Hematopoietic multipotent progenitor cell treated with erythropoietin and hydrocortisone succinate and interleukin-3 and kit ligand, for 17 days (in vitro differentiated cells): ENCODE results near the gene CELSR3.

Source experiments
- DNase-seq: peaks from one replicate; pipeline ENCODE4 v3.0.0-alpha.2; 2015; ENCODE audit warnings: low spot score

The CELSR3 gene

DNA sequence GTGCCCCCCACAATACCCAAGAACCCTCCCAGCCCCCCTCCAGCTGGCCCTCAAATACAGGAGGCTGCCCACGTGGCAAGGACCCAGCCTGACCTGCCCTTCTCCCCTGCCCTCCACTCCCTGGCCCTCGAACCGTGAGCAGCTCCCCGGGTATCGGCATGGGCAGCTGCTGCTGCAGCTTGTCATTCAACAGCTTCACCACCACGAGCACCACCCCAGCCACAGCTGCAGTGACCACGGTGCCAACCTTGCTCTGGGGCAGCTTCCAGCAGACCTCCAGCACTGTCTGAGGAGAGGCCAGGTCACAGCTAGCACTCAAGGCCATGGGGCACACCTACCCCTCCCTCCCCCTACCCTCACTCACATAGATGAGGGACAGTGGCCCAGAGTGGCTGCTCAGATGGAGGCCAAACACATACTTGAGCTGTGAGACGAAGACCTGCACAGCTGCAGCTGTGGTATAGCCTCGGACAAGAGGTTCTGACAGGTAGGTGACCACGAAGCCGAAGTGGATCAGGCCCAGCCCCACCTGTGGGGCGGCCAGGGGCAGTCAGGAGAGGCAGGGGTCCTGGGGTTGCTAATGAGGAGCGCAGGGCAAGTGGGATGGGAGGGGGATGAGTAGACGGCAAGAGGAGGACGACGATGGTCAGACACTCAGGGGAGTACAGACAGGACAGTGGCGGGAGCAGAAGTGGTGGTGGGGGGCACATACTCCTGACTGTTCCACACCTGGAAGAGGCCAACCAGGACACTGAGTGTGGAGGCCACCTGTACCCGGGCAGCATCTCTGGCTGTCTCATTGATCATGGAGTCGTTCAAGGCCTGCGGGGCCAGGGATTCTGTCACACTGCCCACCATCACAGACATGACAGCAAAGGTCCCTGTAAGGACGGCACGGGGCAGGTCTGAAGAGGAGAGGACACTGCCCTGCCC lies 30.9 kb downstream of the CELSR3 start:
- DNase-seq, result no peak

DNA sequence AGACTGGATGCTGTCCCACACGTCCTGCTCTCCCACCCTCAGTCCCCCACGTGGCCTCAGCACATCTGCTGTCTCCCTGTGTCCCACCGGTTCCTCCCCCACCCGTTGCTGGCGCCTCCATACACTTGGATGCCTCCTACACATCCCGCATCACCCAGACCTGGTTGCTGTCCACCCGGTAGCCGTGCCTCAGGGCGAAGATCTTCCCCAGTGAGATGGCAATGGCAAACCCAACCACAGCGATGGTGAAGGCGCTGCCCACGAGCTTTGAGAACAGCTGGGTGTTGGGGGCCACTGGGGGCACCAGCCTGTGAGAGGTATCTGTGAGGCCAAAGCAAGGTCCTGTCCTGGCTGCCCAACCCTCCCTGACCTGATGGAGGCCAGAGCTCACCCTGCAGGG lies 31.9 kb downstream of the CELSR3 start:
- no peak for DNase-seq

DNA sequence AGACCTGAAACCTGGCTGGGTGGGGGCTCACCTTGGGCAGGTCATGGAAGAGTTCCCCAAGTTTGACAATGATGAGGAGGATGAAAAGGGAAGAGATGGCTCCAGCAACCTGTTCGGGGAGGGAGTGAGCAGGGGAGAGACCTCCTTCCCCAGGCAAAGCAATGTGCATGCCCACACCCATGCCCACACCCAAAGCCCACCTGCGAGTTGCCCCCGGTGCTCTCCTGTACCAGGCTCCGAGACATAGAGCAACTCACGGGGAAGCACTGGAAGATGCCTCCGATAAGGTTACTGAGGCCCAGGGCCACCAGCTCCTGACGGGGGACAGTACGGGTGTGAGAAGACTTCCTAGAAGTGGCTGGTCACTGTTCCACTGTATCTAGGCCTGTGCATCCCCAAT lies 32.3 kb downstream of the CELSR3 start:
- DNase-seq, result no peak

DNA sequence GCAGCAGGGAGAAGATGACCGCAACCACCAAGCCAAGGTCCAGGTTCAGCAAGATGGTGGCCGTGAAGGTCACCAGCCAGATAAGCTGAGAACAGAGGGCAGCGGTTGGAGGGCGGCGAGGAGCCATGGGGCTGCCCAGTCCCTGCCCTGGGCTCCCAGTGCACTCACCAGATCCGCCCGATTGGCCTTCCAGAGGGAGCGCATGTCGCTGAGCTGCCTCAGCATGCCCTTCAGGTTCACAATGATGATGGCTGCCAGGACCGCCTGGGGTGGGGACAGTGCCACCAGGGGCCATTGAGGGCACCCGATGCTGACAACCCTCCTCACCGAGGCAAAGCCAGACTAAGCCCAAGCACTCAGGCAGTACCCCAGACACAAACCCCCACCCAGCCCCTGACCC lies 32.8 kb downstream of the CELSR3 start:
- DNase-seq, result no peak

DNA sequence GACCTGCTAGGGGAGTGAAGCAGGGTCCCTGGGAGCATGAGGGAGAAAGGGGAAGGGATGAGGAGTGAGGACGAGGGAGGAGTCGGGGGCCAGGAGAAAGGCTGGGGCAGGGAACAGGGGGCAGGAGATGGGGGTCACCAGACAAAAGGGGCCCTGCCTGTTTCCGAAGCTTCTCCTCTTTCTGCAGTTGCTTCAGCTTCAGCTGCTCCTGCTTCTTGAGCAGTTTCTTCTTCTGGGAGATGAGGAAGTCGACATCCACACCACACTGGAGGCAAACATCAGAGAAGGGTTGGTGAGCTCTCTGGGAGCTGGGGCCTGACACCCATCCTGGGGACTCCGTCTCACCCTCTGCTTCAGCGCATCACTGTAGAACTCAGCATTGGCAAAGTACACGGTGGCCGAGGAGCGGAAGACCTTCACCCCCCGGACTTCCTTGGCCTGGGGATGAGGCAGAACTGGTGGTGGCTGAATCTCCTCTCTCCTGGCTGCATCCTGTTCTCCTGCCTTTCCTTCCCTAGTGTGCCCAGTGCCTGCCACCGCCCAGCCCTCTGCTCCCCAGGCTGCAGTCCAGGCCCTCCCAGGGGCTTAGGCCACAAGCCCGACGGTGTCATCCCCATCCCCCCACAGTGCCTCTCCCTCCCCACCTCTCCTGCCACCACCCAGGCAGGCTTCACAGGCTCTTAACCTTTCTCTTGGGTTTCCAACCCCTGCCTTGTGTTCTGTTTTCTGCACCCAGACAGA lies 34.2 kb downstream of the CELSR3 start:
- no peak for DNase-seq

DNA sequence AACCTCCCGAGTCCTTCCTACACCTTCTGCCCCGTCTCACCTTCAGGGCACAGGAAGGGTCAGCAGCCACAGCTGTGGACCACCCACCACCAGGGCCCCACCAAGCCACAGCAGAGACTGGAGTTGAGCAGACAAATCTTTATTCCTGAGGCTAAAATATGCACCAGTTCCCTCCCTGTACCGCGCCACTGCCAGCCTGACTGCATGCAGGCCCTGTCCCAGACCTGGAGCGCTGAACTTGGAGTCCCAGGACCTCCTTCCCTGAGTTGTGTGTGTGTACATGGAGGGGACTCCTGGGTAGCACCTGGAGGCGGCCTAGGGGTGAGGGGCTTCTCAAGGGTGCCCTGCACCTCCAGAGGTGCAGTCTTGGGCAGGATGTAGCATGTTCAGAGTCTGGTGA lies 37.1 kb downstream of the CELSR3 start:
- DNase-seq, result no peak

DNA sequence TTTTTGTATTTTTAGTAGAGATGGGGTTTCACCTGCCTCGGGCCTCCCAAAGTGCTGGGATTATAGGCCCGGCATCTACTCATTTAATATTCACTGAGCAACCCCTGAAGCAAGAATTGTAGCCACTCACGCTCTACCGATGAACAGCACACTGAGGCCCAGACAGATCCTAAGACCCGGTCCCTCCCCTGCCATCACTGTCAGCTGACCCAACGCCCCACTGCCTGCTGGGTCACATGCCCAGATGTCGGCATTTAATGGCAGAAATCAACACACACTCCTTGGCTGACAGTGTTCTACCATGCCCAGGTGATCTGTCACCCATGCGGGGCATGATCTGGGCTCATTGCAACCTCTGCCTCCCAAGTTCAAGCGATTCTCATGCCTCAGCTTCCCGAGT lies 37.9 kb downstream of the CELSR3 start:
- DNase-seq, result no peak

DNA sequence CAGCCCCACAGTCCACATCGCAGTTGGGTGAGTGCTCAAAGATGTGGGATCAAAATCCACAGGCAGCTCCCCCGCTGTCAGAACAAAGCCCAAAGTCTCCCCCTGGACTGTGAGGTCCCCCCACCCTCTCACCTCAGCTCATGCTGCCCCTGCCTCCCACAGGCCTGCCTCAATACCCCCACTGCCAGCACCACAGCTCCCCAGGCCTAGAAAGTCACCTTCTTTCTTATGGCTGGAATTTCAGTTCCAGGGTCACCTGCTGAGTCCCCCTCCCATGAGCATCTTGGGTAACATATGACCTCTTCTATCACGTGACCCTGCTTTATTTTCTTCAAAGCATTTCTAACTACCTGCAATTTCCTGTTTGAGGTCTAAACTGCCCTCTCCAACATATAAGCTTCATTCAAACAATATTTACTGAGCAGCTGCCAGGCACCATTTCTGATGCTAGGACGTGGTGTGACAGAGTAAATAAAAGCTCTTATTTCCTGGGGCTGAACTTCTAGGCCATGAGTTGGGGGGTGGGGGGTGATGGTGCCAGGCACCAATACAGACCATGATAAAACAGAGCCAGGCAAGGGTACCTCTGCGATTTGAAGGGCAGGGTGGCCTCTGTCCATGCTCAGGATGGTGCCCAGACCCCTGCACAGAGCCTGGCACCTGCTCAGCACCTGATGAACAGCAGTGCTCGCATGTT lies 38.7 kb downstream of the CELSR3 start:
- DNase-seq, result no peak

DNA sequence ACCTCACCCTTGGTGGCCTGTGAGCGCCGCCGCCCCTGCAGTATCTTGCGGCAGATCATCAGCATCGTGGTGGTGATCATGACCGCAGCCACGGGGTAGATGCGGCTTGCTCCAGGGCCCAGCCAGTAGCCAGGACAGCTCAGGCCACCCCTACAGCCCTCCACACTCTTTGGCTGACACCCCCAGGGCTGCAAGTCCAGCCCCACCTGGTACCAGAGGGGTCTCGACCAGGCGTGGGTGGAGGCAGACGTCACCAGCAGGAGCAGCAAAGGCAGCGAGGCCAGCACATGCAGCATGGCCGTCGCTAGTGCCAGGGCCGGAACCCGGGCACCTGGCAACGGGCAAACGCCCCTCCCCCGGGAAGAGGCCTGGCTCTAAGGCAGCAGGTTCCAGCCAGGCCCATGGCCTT lies 41.2 kb downstream of the CELSR3 start, which contains the start of gene TMEM89:
Gene TMEM89 (minus strand): TSS at position 309 of the 409 bp plus-strand sequence. CDS start 13 bp downstream, at position 296.
- DNase-seq, result no peak

DNA sequence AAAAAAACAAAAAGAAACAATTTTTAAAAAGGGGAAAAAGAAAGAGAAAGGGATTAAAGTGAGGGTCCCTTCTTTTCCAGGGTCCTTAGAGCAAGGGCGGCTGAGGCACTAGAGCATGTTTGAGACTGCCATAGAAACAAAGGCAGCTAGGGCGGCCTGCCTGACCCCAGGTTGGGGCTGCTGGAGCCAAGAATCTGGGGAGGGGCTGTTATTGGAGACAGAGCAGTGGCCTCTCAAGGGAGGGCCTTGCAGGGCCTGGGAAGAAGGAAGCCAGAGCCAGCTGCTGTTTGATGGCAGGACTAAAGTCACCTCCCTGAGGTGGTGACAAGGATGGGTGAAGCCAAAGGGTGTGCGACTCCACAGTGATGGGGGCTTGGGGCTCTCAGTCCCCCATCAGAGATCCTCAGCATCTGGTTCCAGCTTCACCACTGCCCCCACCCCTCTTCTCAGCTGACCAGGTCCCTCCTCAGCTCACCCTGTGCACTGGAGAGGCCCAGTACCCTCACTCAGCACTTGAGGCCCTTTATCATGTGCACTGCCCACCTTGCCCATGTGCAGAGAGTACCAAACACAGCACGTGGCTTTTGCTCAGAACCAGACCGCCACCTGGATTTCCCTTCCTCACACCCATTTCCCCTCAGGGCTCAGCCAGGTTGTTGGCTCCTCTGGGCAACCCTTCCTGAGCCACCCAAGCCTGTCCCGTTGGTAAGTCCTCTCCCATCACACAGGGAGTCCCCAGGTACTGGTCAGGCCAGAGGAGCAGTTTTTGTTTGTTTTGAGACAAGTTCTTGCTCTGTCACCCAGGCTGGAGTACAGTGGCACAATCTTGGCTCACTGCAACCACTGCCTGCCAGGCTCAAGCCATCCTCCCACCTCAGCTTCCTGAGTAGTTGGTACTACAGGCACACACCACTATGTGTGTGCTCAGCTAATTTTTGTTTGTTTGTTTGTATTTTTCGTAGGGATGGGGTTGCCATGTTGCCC lies 42.9 kb downstream of the CELSR3 start:
- no peak for DNase-seq

DNA sequence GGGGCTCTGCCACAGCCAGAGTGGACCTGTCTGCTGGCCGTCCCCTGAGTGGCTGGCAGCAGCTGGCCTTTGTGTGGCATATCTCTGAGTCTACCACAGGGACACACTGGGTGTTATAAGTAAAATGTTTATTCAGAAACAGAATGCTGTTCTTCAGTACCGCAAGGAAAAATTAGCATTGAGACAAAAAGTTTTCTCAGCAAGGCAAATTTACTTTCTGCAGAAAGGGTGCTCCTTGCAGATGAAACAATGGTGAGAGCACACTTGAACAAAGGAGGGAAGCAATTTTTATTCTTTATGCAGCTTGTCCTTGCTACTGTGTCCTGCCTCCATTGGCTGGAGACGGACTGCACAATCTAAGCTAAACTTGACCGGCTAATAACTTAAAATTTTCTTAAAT lies 45.1 kb downstream of the CELSR3 start:
- no peak for DNase-seq

DNA sequence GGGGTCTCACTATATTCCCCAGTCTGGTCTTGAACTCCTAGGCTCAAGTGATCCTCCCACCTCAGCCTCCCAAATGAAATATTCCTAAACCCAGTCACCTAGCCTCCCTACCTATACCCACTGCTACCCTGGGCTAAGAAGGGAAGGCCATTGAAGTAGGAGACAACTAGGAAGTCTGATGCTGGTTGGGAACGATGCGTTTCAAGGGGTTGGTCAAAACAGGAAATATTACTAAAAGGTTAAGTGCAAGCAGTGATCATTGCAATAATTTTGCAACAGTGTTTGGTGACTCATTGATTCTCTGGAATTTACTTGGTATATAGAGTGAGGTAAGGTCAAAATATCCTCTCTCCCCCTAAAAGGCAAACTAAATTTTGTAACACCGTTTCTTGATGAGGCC lies 48.6 kb downstream of the CELSR3 start:
- DNase-seq, result no peak

DNA sequence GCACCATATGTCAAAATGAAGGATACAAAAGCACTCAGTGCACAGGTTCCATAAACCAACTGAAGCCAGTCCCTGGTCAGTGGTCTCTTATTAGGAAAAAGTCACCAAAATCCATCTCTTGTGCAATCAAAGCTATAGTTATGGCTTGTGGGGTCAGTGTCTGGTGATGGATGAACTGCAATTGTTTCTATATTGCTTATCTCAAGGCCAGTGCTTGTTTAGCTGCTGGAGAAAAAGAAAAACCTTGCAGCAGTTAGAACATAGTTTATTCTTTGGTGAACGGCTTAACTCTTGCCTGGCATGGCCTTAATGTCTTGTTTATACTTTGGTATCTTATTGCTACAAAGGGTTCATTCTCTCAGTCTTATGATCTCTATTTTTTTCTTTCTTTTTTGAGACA lies 50.4 kb downstream of the CELSR3 start:
- DNase-seq, result no peak

DNA sequence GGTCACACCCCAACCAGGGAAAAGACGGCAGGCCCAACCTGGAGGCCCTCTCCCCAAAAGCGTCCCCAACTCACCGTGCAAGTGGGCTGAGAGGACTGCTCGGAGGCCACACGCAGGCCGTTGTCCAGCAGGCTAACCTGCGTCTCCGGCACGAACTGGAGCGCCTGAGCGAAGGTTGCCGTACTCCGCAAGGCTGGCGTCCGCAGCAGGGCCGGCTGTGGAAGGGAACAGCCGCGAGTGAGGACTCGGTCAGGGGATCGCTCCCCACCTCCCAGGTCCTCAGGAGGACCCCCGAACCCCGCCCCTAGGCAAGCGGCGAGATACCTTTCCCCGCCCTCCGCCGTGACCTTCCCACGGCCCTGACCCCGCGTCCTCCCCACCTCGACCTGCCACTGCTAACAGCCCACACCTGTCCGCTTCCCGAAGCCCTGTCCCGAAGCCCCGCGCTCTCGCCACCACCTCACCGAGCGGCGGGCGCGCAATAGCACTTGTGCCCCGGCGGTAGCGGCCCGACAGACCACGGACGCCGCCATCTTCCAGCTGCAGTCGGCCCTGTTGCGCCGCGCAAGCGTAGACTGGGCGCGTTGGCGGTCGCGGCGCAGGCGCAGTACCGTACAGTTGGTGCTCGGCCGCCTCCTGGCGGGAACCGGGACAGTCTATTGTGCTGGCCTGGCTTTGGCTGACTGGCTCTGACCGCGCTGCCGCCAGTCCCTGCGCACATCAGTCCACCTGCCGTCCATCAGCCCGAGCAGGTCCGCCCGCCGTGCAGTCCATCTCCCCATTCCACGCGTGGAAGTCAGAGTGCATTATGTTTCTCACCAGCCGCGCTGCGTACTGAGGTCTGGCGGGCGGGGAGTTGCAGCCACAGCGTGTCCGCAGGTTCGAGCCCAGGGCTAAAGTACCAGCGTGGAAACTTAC lies 53.3 kb downstream of the CELSR3 start, which contains the start of gene UQCRC1:
Gene UQCRC1 (minus strand): TSS at position 559 of the 918 bp plus-strand sequence. CDS start 26 bp downstream, at position 533.
- peak; percentile 94 for DNase-seq

DNA sequence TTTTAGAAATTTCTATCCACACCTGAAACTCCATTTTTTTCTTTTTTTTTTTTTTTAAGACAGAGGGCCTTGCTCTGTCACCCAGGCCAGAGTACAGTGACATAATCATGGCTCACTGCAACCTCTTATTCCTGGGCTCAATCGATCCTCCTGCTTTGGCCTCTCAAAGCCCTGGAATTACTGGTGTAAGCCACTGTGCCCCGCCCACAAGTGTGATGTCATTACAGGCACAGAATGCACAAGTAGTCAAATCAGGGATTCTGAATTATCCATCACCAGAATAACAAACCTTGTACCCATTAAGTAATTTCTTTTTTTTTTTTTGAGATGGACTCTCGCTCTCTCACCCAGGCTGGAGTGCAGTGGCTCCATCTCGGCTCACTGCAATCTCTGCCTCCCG lies 55.2 kb downstream of the CELSR3 start:
- no peak for DNase-seq

DNA sequence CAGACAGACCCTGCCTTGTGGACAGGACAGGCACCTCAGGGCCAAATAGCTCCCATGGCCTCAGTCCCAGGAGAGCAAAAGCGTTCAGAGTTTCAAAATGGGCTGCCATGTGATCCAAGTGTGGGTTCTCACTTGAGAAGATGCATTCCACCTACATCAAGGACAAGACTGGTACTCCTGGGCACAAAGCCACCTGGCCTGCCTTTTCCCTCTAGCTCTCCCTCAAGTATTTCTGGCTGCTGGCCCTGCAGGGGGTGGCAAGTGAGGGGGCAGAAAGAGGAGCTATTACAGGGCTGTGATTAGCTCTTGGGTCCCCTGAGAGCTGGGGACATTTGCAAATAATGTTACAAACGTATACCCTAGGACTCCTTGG lies 61.1 kb downstream of the CELSR3 start:
- no peak for DNase-seq

DNA sequence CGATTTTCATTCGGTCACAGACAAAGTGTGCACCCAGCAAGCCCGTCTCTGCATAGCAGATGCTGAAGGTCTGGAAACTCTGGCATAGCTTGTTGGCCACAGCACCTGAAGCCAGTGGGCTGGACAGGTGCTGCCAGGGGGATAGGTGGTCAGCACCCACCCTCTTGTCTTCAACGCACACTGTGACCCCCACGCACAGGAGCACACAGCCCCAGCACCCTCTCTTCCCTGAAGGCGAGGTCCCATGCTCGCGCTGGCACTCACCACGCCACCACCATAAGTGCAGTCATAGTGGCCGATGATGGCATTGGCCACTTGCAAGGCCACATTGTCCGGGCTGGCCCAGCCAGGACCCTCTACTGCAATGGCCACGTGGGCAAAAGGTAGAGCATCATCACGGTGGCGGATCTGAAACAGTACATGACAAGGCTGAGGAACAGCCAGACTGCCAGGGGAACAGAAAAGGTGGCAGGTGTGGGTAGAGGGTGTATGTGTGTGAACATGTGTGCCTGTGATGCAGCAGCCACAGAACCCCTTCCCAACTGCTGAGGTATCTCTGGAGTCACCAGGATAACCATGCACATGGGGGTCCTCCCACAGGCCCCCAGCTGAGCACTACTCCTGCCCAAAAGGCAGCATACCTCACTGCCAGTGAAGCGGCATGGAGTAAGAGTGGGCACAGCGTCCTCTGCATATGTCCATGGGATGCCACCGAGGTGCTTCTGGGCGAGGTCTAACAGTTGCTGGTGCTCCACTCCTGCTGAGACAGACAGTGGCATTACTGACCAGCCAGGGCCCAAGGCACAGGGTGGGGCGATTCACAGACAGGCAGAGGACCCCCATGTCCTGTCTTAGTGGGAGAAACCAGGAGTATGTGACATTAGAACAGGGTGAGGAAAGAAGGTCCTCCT lies 61.7 kb downstream of the CELSR3 start:
- DNase-seq, result no peak

DNA sequence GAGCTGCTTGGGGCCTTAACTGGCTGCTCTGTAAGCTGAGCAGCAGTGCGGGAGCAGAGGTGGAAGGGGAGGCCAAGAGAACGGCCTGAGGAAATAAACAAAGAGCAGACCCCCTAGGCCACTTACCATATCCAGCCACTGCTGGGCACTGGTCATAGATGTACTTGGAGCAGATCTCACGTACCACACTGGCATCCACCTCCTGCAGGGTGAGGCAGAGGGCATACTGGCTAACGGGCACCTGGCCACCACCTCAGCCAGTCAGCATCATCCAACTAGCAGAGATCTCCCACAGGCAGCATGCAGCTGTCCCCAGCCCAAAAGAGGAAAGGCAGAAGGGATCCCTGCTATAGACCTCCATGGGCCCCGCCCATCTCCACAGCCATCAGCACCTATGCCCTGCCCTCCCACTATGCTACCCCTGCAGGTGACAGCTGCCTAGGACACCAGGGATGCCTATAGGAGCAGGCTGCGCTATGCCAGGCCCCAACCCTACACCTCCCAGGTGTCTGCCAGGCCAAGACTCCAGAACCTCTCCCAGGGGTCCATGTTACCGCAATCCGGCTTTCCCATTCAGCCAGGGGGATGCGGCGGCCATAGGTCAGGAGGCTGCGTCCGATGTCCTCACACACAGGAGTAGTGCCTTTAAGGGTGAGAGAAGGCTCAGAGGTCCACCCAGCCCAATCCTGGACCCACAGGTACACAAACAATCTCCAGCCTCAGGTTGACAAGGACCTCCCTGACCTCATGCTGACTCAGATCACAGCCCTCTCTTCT lies 63.0 kb downstream of the CELSR3 start:
- no peak for DNase-seq
